ENCODE measurements around the gene ULK4. TPM values are rescaled to one million over a fixed set of nuclear protein-coding genes. Genes with fewer than 3 reads are reported as not detected.

ULK4 gene
- total and polyA plus RNA-seq, 2 of the 8 experiments (the other 6 are each of a cell fraction or from before 2014, with no cell fraction given) = 3.0 to 10.8 TPM

GRCh38 chr3:41467481-41467880, 494.4 kb downstream of the ULK4 start:
- H4K5ac ChIP-seq (ENCODE audit: insufficient read length, low read depth, low read length) = no peak overlapping the region
- no peak overlapping the region for H2AFZ ChIP-seq (ENCODE audit: low read length)
- no peak overlapping the region for H3K14ac ChIP-seq (ENCODE audit: insufficient read length)
- no peaks in the 10 kb centered on the region for H3K79me1 ChIP-seq (ENCODE audit: low read depth, low read length)
- H3K36me3 ChIP-seq (ENCODE audit: control insufficient read depth in 2 of 4, insufficient read depth in 4 of 4, low read length in 3 of 4) = no peaks in the 10 kb centered on the region; a peak in 1 of 8 replicates
- no peaks in the 10 kb centered on the region for H3K23me2 ChIP-seq (ENCODE audit: low read depth, low read length)
- no peaks in the 10 kb centered on the region for H3K79me2 ChIP-seq (ENCODE audit: control insufficient read depth in 1 of 2, insufficient read depth in 2 of 2, low read length in 2 of 2)
- no peak overlapping the region for H3K4ac ChIP-seq (replicated peaks; ENCODE audit: insufficient read length, low read depth, low read length)
- no peak overlapping the region for H3K18ac ChIP-seq (ENCODE audit: extremely low read depth, low read length)
- H2AK5ac ChIP-seq (ENCODE audit: low read depth, low read length) = no peak overlapping the region
- H3K56ac ChIP-seq (replicated peaks; ENCODE audit: insufficient read length, low read depth, low read length) = no peak overlapping the region
- H3K27me3 ChIP-seq (replicated peaks in 1 of 4; ENCODE audit: control insufficient read depth in 3 of 4, extremely low read depth in 1 of 4, insufficient read depth in 3 of 4, low read length in 3 of 4) = no peaks in the 10 kb centered on the region
- ChIA-PET POLR2A (ENCODE audit: partially characterized antibody) (no interaction called here), CTCF (ENCODE audit: partially characterized antibody) (no interaction called here)
- H2BK5ac ChIP-seq (ENCODE audit: low read depth, low read length) = no peak overlapping the region
- no peak overlapping the region for H3K23ac ChIP-seq (ENCODE audit: insufficient read length)
- H2BK15ac ChIP-seq (ENCODE audit: low read length) = no peak overlapping the region
- no peak overlapping the region for H3K4me3 ChIP-seq (ENCODE audit: extremely low read depth in 1 of 4, insufficient read depth in 2 of 4, low read depth in 3 of 4, low read length in 4 of 4)
- no peak overlapping the region for H3K27ac ChIP-seq (ENCODE audit: low read depth, low read length)
- DNase-seq (ENCODE audit: low read depth in 1 of 2, low spot score in 2 of 2) (no peak), FAIRE-seq (no peak)
- WGBS, 2 experiments (ENCODE audit: extremely low coverage in 1 of 2, insufficient coverage in 1 of 2, insufficient read length in 1 of 2, insufficient replicate concordance in 2 of 2, low coverage in 1 of 2, low lambda C conversion rate in 2 of 2, missing lambda C conversion rate in 1 of 2) = 94% methylated on average over 1 of the region's 1 CpG; no CpG with 5 or more reads in 1 of the 2 experiments
- no peaks in the 10 kb centered on the region for H4K20me1 ChIP-seq (replicated peaks in 1 of 2; ENCODE audit: control insufficient read depth in 1 of 2, insufficient read depth in 2 of 2, low read length in 2 of 2)
- H2BK20ac ChIP-seq (ENCODE audit: low read length) = no peak overlapping the region
- no peak overlapping the region for H3K4me2 ChIP-seq (ENCODE audit: insufficient read depth in 1 of 2, low read depth in 2 of 2, low read length in 2 of 2)
- H2BK12ac ChIP-seq (ENCODE audit: low read depth, low read length) = no peak overlapping the region
- no peak overlapping the region for H4K8ac ChIP-seq (ENCODE audit: extremely low read depth, insufficient read depth, low read length)
- no peak for TF ChIP-seq JUN (IDR thresholded peaks at IDR 0.05; ENCODE audit: low read depth, low read length)
- no peak for TF ChIP-seq NRF1 (IDR thresholded peaks at IDR 0.05; ENCODE audit: low read depth, low read length)
- TF ChIP-seq MAFK (IDR thresholded peaks at IDR 0.05; ENCODE audit: low read depth, low read length) = no peak
- no peak for TF ChIP-seq CBX5 (IDR thresholded peaks at IDR 0.05; ENCODE audit: low read depth, low read length)
- TF ChIP-seq NANOG (IDR thresholded peaks at IDR 0.05; ENCODE audit: insufficient read depth, low read depth, low read length, poor library complexity, severe bottlenecking) = no peak
- no peak for TF ChIP-seq POU5F1 (IDR thresholded peaks at IDR 0.05; ENCODE audit: low read depth, low read length)
- TF ChIP-seq, protein P1, sequence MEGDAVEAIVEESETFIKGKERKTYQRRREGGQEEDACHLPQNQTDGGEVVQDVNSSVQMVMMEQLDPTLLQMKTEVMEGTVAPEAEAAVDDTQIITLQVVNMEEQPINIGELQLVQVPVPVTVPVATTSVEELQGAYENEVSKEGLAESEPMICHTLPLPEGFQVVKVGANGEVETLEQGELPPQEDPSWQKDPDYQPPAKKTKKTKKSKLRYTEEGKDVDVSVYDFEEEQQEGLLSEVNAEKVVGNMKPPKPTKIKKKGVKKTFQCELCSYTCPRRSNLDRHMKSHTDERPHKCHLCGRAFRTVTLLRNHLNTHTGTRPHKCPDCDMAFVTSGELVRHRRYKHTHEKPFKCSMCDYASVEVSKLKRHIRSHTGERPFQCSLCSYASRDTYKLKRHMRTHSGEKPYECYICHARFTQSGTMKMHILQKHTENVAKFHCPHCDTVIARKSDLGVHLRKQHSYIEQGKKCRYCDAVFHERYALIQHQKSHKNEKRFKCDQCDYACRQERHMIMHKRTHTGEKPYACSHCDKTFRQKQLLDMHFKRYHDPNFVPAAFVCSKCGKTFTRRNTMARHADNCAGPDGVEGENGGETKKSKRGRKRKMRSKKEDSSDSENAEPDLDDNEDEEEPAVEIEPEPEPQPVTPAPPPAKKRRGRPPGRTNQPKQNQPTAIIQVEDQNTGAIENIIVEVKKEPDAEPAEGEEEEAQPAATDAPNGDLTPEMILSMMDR (IDR thresholded peaks at IDR 0.05; ENCODE audit: control extremely low read depth in 1 of 3, insufficient read depth in 1 of 3, low read depth in 1 of 3, low read length in 3 of 3) = no peak
- no peak for TF ChIP-seq SIRT6 (IDR thresholded peaks at IDR 0.05; ENCODE audit: low read length)
- no peak for TF ChIP-seq EP300 (IDR thresholded peaks at IDR 0.05; ENCODE audit: borderline replicate concordance in 1 of 2, low read depth in 2 of 2, low read length in 2 of 2)
- no peak for TF ChIP-seq EGR1 (IDR thresholded peaks at IDR 0.05; ENCODE audit: borderline replicate concordance, low read depth, low read length)
- TF ChIP-seq SP1 (IDR thresholded peaks at IDR 0.05; ENCODE audit: low read depth, low read length) = no peak
- TF ChIP-seq TCF12 (IDR thresholded peaks at IDR 0.05; ENCODE audit: low read depth, low read length) = no peak
- no peak for TF ChIP-seq BRCA1 (IDR thresholded peaks at IDR 0.05; ENCODE audit: low read depth, low read length)
- TF ChIP-seq POLR2A (IDR thresholded peaks at IDR 0.05; ENCODE audit: control extremely low read depth in 1 of 2, low read depth in 2 of 2, low read length in 2 of 2) = no peak
- no peak overlapping the region for H3K9ac ChIP-seq (replicated peaks in 1 of 4; ENCODE audit: extremely low read depth in 1 of 4, low read depth in 3 of 4, low read length in 3 of 4)
- no peaks in the 10 kb centered on the region for H3K4me1 ChIP-seq (replicated peaks in 1 of 4; ENCODE audit: control insufficient read depth in 3 of 4, insufficient read depth in 4 of 4, low read length in 3 of 4)
- no peak overlapping the region for H4K91ac ChIP-seq (replicated peaks; ENCODE audit: insufficient read length, low read length)
- H2BK120ac ChIP-seq (replicated peaks; ENCODE audit: low read depth, low read length) = no peak overlapping the region
- H3K9me3 ChIP-seq (ENCODE audit: insufficient read depth in 2 of 2, low read depth in 1 of 2, low read length in 1 of 2) = peaks cover under 1 to 4% of the 10 kb centered on the region in 2 experiments; a peak in 1 of 4 replicates

Data from H1 (cell line).